Neutrophil (primary cell): ENCODE data around the gene CHST2.

Experiments used
- H3K27ac ChIP-seq: fragments of 200-600 bp; sonication (generic); 2 replicates; pipeline ENCODE4 v1.5.1; 2016; ENCODE audit warnings: mild to moderate bottlenecking, moderate library complexity
- H3K27me3 ChIP-seq: fragments of 200-600 bp; sonication (generic); 2 replicates; pipeline ENCODE4 v1.6.0; 2016; ENCODE audit warnings: mild to moderate bottlenecking
- H3K36me3 ChIP-seq: fragments of 200-600 bp; sonication (generic); 2 replicates; pipeline ENCODE4 v1.5.1; 2017
- H3K4me1 ChIP-seq, 2 experiments: fragments of 200-600 bp in 1 of 2; sonication (generic) in 1 of 2; 1 replicate in 1 of 2; 2 replicates in 1 of 2; pipeline versions ENCODE4 v1.5.1 to v1.6.1; 2013 to 2016; ENCODE audit warnings: low read depth in 1 of 2, low read length in 1 of 2, mild to moderate bottlenecking in 1 of 2, moderate library complexity in 1 of 2; ENCODE audit not compliant: control insufficient read depth in 1 of 2, insufficient read depth in 1 of 2
- H3K4me3 ChIP-seq, 2 experiments: fragments of 200-600 bp in 1 of 2; sonication (generic) in 1 of 2; 1 replicate in 1 of 2; 2 replicates in 1 of 2; pipeline ENCODE4 v1.5.1; 2013 to 2016; ENCODE audit warnings: low read depth in 1 of 2, low read length in 1 of 2, mild to moderate bottlenecking in 1 of 2, moderate library complexity in 1 of 2
- H3K9me3 ChIP-seq: fragments of 200-600 bp; sonication (generic); 2 replicates; pipeline ENCODE4 v1.5.1; 2016
- CTCF ChIP-seq: fragments of 200-600 bp; sonication (generic); IDR thresholded peaks from 2 replicates; pipeline ENCODE4 v1.5.1; 2016; ENCODE audit warnings: antibody characterized with exemption

The CHST2 gene

DNA sequence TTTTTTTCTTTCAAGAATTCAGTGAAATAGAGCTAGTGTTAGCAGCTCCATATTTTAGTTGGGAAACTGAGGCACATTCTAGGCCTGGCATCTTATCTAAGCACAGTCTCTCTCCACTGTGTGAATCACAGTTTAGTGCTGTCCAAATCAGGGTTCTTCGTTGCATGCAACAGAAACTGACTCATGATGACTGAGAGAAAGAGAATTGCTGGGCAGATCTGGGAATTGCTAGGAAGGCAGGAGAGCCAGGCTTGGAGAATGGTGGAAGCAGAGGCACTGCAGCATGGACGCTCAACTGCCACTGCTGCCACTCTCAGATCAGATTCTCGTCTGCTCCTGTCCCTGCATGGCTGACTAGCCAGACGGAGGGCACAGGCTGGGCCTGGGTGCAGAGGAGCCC, 40.7 kb upstream of the CHST2 start:
- Histone ChIP-seq H3K4me1 (no peaks in the 10 kb centered on the region), H3K36me3 (no peaks in the 10 kb centered on the region), H3K27ac (no peak overlapping the region), H3K9me3 (no peaks in the 10 kb centered on the region), H3K4me3 (no peak overlapping the region), H3K27me3 (no peaks in the 10 kb centered on the region)
- TF ChIP-seq CTCF, result no peak

GRCh38 chr3:143080196-143080595, 39.4 kb upstream of the CHST2 start:
- Histone ChIP-seq H3K9me3 (no peaks in the 10 kb centered on the region), H3K27me3 (no peaks in the 10 kb centered on the region), H3K36me3 (no peaks in the 10 kb centered on the region), H3K4me3 (no peak overlapping the region), H3K4me1 (no peaks in the 10 kb centered on the region), H3K27ac (no peak overlapping the region)
- no peak for TF ChIP-seq CTCF

DNA sequence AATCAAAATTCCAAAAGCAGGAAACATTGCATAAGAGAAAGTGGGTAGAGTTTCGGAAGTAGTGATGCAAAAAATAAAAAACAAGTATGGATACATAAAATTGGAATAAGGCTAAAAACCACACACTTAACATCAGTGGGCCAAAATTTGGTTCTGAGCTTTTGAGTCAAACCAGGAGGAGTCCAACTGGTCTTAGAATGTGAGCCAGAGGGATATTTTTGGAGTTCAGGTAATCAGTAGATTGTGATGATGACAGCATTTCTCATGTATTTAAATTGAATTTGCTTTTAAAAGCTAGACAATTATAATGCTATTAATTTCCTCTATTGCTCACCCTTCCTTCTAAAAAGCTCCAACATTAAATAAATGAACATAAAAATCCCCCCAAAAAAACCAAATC, 38.2 kb upstream of the CHST2 start:
- Histone ChIP-seq H3K4me3 (no peak overlapping the region), H3K27ac (no peak overlapping the region), H3K36me3 (no peaks in the 10 kb centered on the region), H3K27me3 (no peaks in the 10 kb centered on the region), H3K4me1 (no peaks in the 10 kb centered on the region), H3K9me3 (no peaks in the 10 kb centered on the region)
- no peak for TF ChIP-seq CTCF

GRCh38 chr3:143081844-143082778, 37.5 kb upstream of the CHST2 start:
- no peak overlapping the region for H3K4me3 ChIP-seq
- H3K9me3 ChIP-seq, result no peaks in the 10 kb centered on the region
- no peaks in the 10 kb centered on the region for H3K27me3 ChIP-seq
- no peak overlapping the region for H3K27ac ChIP-seq
- TF ChIP-seq CTCF, result no peak
- H3K36me3 ChIP-seq, result no peaks in the 10 kb centered on the region
- no peaks in the 10 kb centered on the region for H3K4me1 ChIP-seq

DNA sequence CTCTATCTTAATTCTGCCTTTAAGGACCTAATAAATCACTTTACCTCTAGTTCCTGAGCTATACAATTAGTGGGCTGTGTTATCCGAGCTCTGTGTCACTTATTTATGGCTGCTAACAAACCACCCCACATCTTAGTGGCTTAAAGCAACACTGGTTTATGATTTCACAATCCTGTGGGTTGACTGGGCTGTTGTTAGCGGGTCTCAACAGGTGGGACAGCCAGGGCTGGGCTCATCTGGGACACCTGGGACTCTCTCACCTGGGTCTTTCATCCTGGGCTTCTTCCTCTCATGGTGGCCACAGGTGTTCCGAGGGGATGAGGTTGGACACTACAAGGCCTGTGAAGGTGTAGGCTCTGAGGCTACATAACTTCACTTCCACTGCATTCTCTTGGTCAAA, 35.8 kb upstream of the CHST2 start:
- Histone ChIP-seq H3K4me1 (no peaks in the 10 kb centered on the region), H3K27ac (no peak overlapping the region), H3K27me3 (no peaks in the 10 kb centered on the region), H3K9me3 (no peaks in the 10 kb centered on the region), H3K4me3 (no peak overlapping the region), H3K36me3 (no peaks in the 10 kb centered on the region)
- no peak for TF ChIP-seq CTCF
